Measurements from ENCODE around the gene SPDYE3. TPM values are rescaled to one million over a fixed set of nuclear protein-coding genes. Genes with fewer than 3 reads are reported as not detected.
"Not testable (repeated sequence)": the region's sequence is repeated elsewhere in the genome, so short reads cannot be mapped to it uniquely, and the experiment has no call there.

The SPDYE3 gene
- total and polyA plus RNA-seq, 2 of the 13 experiments (the other 11 are each of a cell fraction or from before 2014, with no cell fraction given), result not detected

DNA sequence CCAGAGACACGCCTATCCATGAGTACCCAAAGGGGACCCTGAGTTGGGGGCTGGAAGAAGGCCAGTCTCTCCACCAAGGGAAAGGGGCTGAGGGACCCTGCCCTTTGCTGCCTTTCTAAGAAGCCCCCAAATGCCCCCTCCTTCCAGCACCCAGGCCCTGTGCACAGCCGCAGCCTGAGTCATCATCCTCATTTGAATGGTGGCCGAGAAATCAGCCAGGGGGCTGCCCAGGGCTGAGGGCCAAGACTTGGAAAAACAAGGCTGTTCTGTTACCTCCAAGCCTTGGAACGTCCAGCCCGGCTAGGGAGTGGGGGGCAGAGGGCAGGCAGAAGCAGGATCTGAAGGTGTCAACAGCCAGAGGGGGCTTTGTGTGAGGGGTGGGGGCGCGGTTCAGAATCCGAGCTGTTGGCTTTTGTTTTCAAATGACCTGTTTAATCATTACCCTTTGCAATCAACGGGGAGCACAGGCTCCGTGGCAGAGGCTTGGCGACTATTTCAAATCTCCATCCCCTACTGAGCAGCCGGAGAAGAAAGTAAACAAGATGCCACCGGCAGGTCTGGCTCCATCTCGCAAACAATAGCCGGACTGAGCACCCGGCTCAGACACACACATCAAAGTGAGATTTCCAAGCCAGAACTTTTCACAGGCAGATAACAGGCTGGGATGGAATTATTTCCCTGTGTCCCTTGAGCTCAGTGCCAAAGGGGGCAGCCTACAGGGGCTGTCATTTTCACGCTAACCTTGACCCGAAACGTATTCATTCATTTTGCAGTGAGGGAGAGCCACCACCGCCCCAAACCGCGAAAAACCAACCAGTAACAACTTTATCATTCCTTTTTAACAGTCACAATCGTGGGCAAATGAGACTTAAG, 37.2 kb upstream of the SPDYE3 start (continued):
- peak; percentile 80 for TF ChIP-seq HNF1A (IDR thresholded peaks at IDR 0.05; ENCODE audit: low read depth)
- TF ChIP-seq HNF1A (CRISPR knock-in tag; IDR thresholded peaks at IDR 0.05; ENCODE audit: borderline replicate concordance), result peak; percentile 70; the same call in 1 of the 2 replicates
- TF ChIP-seq, protein P1, sequence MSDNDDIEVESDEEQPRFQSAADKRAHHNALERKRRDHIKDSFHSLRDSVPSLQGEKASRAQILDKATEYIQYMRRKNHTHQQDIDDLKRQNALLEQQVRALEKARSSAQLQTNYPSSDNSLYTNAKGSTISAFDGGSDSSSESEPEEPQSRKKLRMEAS (IDR thresholded peaks at IDR 0.05), result peak; percentile 11; the same call in 1 of the 2 replicates
- TF ChIP-seq NR2C2 (CRISPR knock-in tag; IDR thresholded peaks at IDR 0.05; ENCODE audit: borderline replicate concordance), result 0 out of 2 replicates have a peak, but pooled peaks have one; percentile 21
- TF ChIP-seq RARA (CRISPR knock-in tag; IDR thresholded peaks at IDR 0.05), result peak; percentile 37
- peak; percentile 41; the same call in 1 of the 2 replicates for TF ChIP-seq SIN3A (IDR thresholded peaks at IDR 0.05; ENCODE audit: borderline replicate concordance, low read depth, low read length)
- peak; percentile 55 for TF ChIP-seq HNF4A (CRISPR knock-in tag; IDR thresholded peaks at IDR 0.05)
- 0 out of 2 replicates have a peak, but pooled peaks have one; percentile 10 for TF ChIP-seq DNMT3B (CRISPR knock-in tag; conservative IDR thresholded peaks at IDR 0.05)
- TF ChIP-seq PITX1 (CRISPR knock-in tag; IDR thresholded peaks at IDR 0.05), result 0 out of 2 replicates have a peak, but pooled peaks have one; percentile 38
- TF ChIP-seq, protein P2, sequence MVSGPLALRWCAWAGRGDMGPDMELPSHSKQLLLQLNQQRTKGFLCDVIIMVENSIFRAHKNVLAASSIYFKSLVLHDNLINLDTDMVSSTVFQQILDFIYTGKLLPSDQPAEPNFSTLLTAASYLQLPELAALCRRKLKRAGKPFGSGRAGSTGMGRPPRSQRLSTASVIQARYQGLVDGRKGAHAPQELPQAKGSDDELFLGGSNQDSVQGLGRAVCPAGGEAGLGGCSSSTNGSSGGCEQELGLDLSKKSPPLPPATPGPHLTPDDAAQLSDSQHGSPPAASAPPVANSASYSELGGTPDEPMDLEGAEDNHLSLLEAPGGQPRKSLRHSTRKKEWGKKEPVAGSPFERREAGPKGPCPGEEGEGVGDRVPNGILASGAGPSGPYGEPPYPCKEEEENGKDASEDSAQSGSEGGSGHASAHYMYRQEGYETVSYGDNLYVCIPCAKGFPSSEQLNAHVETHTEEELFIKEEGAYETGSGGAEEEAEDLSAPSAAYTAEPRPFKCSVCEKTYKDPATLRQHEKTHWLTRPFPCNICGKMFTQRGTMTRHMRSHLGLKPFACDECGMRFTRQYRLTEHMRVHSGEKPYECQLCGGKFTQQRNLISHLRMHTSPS (CRISPR knock-in tag; IDR thresholded peaks at IDR 0.05; ENCODE audit: low read depth), result peak; percentile 27; the same call in 1 of the 2 replicates
- TF ChIP-seq SOX6, FOXA1 (IDR thresholded peaks at IDR 0.05): not testable (repeated sequence)
- peak; percentile 93 for TF ChIP-seq SOX6 (CRISPR knock-in tag; IDR thresholded peaks at IDR 0.05)
- TF ChIP-seq TGIF2 (CRISPR knock-in tag; IDR thresholded peaks at IDR 0.05), result peak; percentile 77
- TF ChIP-seq, protein P3, sequence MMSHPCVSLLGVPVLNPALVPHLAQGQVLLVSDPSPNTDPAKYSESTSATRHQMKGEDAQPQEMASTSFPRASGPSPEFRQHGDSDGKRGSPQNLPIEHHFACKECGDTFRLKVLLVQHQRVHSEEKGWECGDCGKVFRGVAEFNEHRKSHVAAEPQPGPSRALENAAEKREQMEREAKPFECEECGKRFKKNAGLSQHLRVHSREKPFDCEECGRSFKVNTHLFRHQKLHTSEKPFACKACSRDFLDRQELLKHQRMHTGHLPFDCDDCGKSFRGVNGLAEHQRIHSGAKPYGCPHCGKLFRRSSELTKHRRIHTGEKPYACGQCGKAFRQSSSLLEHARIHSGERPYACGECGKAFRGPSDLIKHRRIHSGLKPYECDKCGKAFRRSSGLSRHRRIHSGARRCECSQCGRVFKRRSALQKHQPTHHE (CRISPR knock-in tag; IDR thresholded peaks at IDR 0.05; ENCODE audit: borderline replicate concordance), result 0 out of 2 replicates have a peak, but pooled peaks have one; percentile 9
- TF ChIP-seq GATAD2A (CRISPR knock-in tag; IDR thresholded peaks at IDR 0.05), result peak; percentile 46; the same call in 1 of the 2 replicates
- peak; percentile 60 for TF ChIP-seq PAXIP1 (CRISPR knock-in tag; conservative IDR thresholded peaks at IDR 0.05)
- peak; percentile 25; the same call in 1 of the 2 replicates for TF ChIP-seq FOXA1 (CRISPR knock-in tag; IDR thresholded peaks at IDR 0.05)

Data from HepG2 (cell line).